HEK293T (cell line): Measurements from ENCODE around the gene IL1RAP.
A peak's percentile ranks its signal among the peaks of the same experiment; 100 is the strongest.

ENCODE experiments used
- CTCF ChIA-PET: fragments of 350-600 bp; formaldehyde crosslinking; extraction: SDS; loops from one replicate; lab custom pipeline; 2021; ENCODE audit warnings: antibody characterized with exemption, inconsistent platforms; lab: Yijun Ruan, JAX
- POLR2A ChIA-PET: fragments of 350-600 bp; formaldehyde crosslinking; extraction: SDS; loops from one replicate; lab custom pipeline; 2020; ENCODE audit warnings: antibody characterized with exemption, inconsistent platforms; lab: Yijun Ruan, JAX
- DNase-seq: peaks from one replicate; pipeline ENCODE4 v3.0.0; 2012; ENCODE audit warnings: mixed read lengths; ENCODE audit errors: extremely low spot score
- ARNT ChIP-seq: fragments of 450-650 bp; IDR thresholded peaks from 2 replicates; pipeline ENCODE4 v1.6.1; 2017; ENCODE audit warnings: mild to moderate bottlenecking
- BHLHE40 ChIP-seq: fragments of 450-650 bp; IDR thresholded peaks from 2 replicates; pipeline ENCODE4 v1.6.1; 2016; ENCODE audit warnings: mild to moderate bottlenecking, moderate library complexity, borderline replicate concordance
- CTBP1 ChIP-seq: fragments of 450-650 bp; IDR thresholded peaks from 2 replicates; pipeline ENCODE4 v1.6.1; 2016; ENCODE audit warnings: borderline replicate concordance
- ELF4 ChIP-seq: fragments of 450-650 bp; IDR thresholded peaks from 2 replicates; pipeline ENCODE4 v1.6.1; 2017; ENCODE audit warnings: antibody characterized with exemption
- FOXA1 ChIP-seq: fragments of 450-650 bp; IDR thresholded peaks from 2 replicates; pipeline ENCODE4 v1.6.1; 2016; ENCODE audit warnings: mild to moderate bottlenecking
- FOXK2 ChIP-seq: fragments of 450-650 bp; IDR thresholded peaks from 2 replicates; pipeline ENCODE4 v1.6.1; 2016; ENCODE audit warnings: mild to moderate bottlenecking
- FOXM1 ChIP-seq: fragments of 450-650 bp; IDR thresholded peaks from 2 replicates; pipeline ENCODE4 v1.6.1; 2017; ENCODE audit warnings: mild to moderate bottlenecking, borderline replicate concordance
- HDGF ChIP-seq: fragments of 450-650 bp; IDR thresholded peaks from 2 replicates; pipeline ENCODE4 v1.6.1; 2017; ENCODE audit warnings: antibody characterized with exemption, borderline replicate concordance
- L3MBTL2 ChIP-seq: fragments of 450-650 bp; conservative IDR thresholded peaks from 2 replicates; pipeline ENCODE4 v1.6.1; 2016; ENCODE audit warnings: mild to moderate bottlenecking
- LEF1 ChIP-seq: fragments of 450-650 bp; IDR thresholded peaks from 2 replicates; pipeline ENCODE4 v1.6.1; 2017; ENCODE audit warnings: mild to moderate bottlenecking, borderline replicate concordance
- NFRKB ChIP-seq: fragments of 450-650 bp; IDR thresholded peaks from 2 replicates; pipeline ENCODE4 v1.6.1; 2016; ENCODE audit warnings: mild to moderate bottlenecking, moderate library complexity
- SP1 ChIP-seq: fragments of 450-650 bp; IDR thresholded peaks from 2 replicates; pipeline ENCODE4 v1.6.1; 2017
- SUZ12 ChIP-seq: fragments of 450-650 bp; IDR thresholded peaks from 2 replicates; pipeline ENCODE4 v1.6.1; 2016; ENCODE audit warnings: mild to moderate bottlenecking
- TARDBP ChIP-seq: fragments of 450-650 bp; IDR thresholded peaks from 2 replicates; pipeline ENCODE4 v1.6.1; 2016
- ZNF384 ChIP-seq: fragments of 450-650 bp; IDR thresholded peaks from 2 replicates; pipeline ENCODE4 v1.6.1; 2016
- TF ChIP-seq, protein P1 (sequence below): fragments of 450-650 bp; IDR thresholded peaks from 2 replicates; pipeline ENCODE4 v1.6.1; 2016

IL1RAP gene

GRCh38 chr3:190577225-190577624 lies 63.3 kb downstream of the IL1RAP start:
- DNase-seq = no peak
- POLR2A ChIA-PET = no interaction called here
- TF ChIP-seq SUZ12 = no peak
- TF ChIP-seq L3MBTL2 = no peak
- no peak for TF ChIP-seq SP1
- TF ChIP-seq, protein P1, sequence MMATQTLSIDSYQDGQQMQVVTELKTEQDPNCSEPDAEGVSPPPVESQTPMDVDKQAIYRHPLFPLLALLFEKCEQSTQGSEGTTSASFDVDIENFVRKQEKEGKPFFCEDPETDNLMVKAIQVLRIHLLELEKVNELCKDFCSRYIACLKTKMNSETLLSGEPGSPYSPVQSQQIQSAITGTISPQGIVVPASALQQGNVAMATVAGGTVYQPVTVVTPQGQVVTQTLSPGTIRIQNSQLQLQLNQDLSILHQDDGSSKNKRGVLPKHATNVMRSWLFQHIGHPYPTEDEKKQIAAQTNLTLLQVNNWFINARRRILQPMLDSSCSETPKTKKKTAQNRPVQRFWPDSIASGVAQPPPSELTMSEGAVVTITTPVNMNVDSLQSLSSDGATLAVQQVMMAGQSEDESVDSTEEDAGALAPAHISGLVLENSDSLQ = no peak
- TF ChIP-seq ELF4 = no peak
- no peak for TF ChIP-seq FOXA1
- no peak for TF ChIP-seq ARNT
- no peak for TF ChIP-seq HDGF
- no peak for TF ChIP-seq NFRKB
- TF ChIP-seq BHLHE40 = no peak
- no peak for TF ChIP-seq CTBP1
- TF ChIP-seq ZNF384 = no peak
- no peak for TF ChIP-seq FOXM1
- no peak for TF ChIP-seq TARDBP
- TF ChIP-seq FOXK2 = no peak
- no peak for TF ChIP-seq LEF1
- CTCF ChIA-PET = no interaction called here

DNA sequence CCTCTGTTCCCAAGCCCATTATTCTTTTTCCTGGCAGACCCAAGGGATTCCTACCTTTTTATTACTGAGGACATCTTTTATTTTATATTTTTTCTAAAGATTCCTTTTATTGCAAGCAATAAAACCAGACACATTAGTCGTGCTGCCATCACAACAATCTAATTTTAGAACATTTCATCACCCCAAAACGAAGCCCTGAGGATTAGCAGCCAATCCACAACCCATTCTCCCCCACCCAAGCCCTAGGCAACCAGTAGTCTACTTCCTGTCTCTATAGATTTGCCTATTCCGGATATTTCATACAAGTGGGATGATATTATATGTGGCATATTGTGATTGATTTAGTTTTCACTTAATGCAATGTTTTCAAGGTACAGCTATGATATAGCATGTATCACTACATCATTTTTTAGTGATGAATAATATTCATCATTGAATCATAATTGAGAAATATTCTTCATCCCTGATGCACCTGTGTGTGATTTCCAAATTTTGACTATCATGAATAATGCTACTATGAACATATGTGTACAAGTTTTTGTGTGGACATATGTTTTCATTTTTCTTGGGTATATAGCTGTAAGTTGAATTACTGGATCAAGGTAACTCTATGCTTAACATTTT lies 65.7 kb downstream of the IL1RAP start:
- DNase-seq = no peak

DNA sequence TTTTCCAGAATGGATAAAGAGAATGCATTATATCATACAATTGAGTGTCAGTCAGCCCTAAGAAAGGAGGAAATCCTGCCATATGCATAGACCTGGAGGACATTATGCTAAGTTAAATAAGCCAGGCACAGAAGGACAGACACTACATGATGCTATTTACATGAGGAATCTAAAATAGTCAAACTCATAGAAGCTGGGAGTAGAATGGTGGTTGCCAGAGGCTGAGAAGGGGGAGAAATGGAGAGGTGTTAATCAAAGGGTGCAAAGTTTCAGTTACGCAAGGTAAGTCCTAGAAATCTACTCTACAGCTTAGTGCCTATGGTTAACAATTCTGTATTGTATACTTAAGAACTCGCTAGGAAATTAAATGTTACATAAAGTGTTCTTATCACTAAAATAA lies 66.5 kb downstream of the IL1RAP start:
- ChIA-PET POLR2A (no interaction called here), CTCF (no interaction called here)
- TF ChIP-seq FOXK2 (no peak), ZNF384 (no peak), ARNT (no peak), CTBP1 (no peak), NFRKB (no peak), L3MBTL2 (no peak), SUZ12 (no peak), FOXM1 (no peak)
- DNase-seq = no peak

More for the DNA sequence above, 65.7 kb downstream of the IL1RAP start:
- ChIA-PET CTCF (no interaction called here), POLR2A (no interaction called here)
- TF ChIP-seq CTBP1 (no peak), SP1 (no peak), ARNT (no peak), SUZ12 (no peak), LEF1 (no peak), TARDBP (no peak), L3MBTL2 (no peak), FOXK2 (no peak), FOXM1 (no peak), ZNF384 (no peak), FOXA1 (no peak)
- TF ChIP-seq, protein P1 = no peak

DNA sequence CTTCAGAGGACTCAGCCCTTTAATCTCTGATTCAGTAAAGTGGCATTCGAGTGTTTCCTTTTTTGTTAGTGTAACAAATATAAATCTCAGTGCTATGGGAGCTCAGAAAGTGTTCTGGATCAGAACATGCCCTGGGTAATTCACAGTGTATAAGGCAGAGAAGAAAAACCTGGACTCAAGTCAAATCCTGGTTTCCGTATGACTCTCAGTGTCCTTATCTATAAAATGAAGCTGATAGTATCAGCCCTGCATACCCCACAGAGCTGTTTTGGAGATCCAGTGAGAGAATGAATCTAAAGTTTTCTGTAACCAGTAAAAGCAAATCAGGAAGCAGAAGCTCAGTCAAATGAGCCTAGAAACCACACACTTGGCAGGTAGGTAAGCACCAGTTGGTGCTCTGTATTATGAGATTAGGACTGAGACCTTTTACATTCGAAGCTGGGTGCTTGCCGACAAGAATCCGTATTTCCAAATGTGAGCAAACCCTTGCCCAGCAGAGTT lies 67.2 kb downstream of the IL1RAP start:
- no peak for DNase-seq
- ChIA-PET CTCF (no interaction called here), POLR2A (no interaction called here)
- TF ChIP-seq ELF4 (no peak), SP1 (no peak), BHLHE40 (no peak), L3MBTL2 (no peak), NFRKB (no peak)

DNA sequence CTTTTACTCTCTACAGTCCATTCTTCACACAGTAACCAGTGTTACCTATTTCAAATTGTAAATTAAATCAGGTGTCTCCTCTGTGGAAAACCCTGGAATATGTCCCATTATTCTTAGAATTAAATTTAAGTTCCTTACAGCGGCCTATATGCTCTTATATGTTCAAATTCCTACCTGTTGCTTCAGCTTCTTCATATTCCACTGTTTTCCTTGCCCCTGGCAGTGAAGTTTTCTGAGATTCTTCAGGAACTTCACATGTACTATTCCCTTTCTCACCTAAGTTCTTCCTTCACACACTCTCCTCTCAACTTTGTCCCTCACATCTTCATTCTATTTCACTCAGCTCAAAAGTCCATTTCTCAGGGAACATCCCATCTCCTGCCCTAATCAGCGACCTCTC lies 68.8 kb downstream of the IL1RAP start:
- ChIA-PET POLR2A (no interaction called here), CTCF (no interaction called here)
- TF ChIP-seq FOXA1 (no peak), SP1 (no peak), ELF4 (no peak), ARNT (no peak), L3MBTL2 (no peak), FOXK2 (no peak)
- no peak for DNase-seq

GRCh38 chr3:190585805-190586630 lies 72.1 kb downstream of the IL1RAP start:
- TF ChIP-seq SUZ12 (no peak), TARDBP (no peak), ZNF384 (no peak), FOXM1 (no peak)
- ChIA-PET POLR2A (no interaction called here), CTCF (no interaction called here)
- peak; percentile 15 for DNase-seq

GRCh38 chr3:190586631-190587011 lies 72.7 kb downstream of the IL1RAP start:
- no peak for DNase-seq
- CTCF ChIA-PET = no interaction called here
- POLR2A ChIA-PET = no interaction called here
- no peak for TF ChIP-seq HDGF
- no peak for TF ChIP-seq FOXK2
- no peak for TF ChIP-seq L3MBTL2
- TF ChIP-seq CTBP1 = no peak
- no peak for TF ChIP-seq LEF1
- no peak for TF ChIP-seq SP1
- TF ChIP-seq TARDBP = no peak
- no peak for TF ChIP-seq FOXM1
- no peak for TF ChIP-seq NFRKB
- no peak for TF ChIP-seq FOXA1
- TF ChIP-seq, protein P1 = no peak
- no peak for TF ChIP-seq SUZ12
- no peak for TF ChIP-seq ZNF384
- no peak for TF ChIP-seq ARNT
